ENCODE measurements around the gene ZBTB4. TPM values are rescaled to one million over a fixed set of nuclear protein-coding genes. Genes with fewer than 3 reads are reported as not detected.

ZBTB4 gene
- total RNA-seq, 3 donors from 2014 or later (not counting 1 experiment from before 2014, with no cell fraction given): 64.0 to 72.5 (median 68.4) TPM

DNA sequence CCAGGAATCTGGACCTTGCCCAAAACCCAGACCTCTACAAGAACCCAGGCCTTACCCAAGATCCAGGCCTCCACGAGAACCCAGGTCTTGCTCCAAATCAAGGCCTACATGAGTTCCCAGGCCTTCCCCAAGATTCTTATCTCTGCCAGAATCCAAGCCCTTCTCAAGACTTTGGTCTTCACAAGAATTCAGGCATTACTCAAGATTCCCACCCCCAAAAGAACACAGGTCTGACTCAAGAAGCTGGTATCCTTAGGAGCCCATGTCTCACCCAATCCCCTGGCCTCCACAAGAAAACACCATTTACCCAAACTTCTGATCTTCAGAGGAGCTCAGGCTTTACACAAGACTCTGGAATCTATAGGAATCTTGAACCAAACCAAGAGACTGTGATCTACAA, 48.2 kb downstream of the ZBTB4 start:
- intact Hi-C loops (cut with micrococcal nuclease): no loop called here
- no peak overlapping the region for H3K4me3 ChIP-seq (ENCODE audit: low read length)
- no peak overlapping the region for H3K27ac ChIP-seq (ENCODE audit: low read length)
- no peak for TF ChIP-seq CTCF (IDR thresholded peaks at IDR 0.05)
- Mint-ChIP-seq H3K9me3 (no peaks in the 10 kb centered on the region), H3K4me1 (peaks cover 7 to 12% of the 10 kb centered on the region in 2 donors), H3K4me3 (no peak overlapping the region), H3K27ac (no peak overlapping the region), H3K27me3 (ENCODE audit: low read depth in 2 of 2) (no peaks in the 10 kb centered on the region), H3K36me3 (no peaks in the 10 kb centered on the region)
- H3K4me1 ChIP-seq (ENCODE audit: control insufficient read depth, insufficient read depth, low read length): peaks cover 13% of the 10 kb centered on the region
- no peaks in the 10 kb centered on the region for H3K36me3 ChIP-seq (ENCODE audit: control insufficient read depth, insufficient read depth, low read length)
- ATAC-seq (no peak), DNase-seq (no peak)
- H3K9me3 ChIP-seq (ENCODE audit: control insufficient read depth, insufficient read depth, low read length): no peaks in the 10 kb centered on the region
- 83% methylated on average over 1 of the region's 1 CpG for WGBS (ENCODE audit: insufficient coverage)
- no peaks in the 10 kb centered on the region for H3K27me3 ChIP-seq (ENCODE audit: control insufficient read depth, insufficient read depth, low read length)

DNA sequence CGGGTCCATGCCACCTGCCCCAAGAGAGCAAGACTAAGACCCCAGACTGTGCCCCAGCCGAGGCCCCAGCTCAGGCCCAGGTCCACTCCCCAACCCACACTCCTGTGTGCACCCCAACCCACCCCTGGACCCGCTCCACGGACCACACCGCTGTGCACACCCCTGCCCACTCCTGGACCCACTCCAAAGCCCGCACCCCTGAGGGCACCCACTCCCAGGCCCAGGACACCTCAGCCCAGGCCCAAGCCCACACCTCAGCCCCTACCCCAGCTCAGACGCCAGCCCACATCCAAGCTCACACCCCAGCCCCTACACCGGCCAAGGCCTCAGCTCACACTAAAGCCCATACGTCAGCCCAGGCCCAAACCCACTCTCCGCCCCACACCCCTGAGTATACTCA, 49.7 kb downstream of the ZBTB4 start:
- H3K9me3 ChIP-seq (ENCODE audit: control insufficient read depth, insufficient read depth, low read length): no peaks in the 10 kb centered on the region
- no peaks in the 10 kb centered on the region for H3K36me3 ChIP-seq (ENCODE audit: control insufficient read depth, insufficient read depth, low read length)
- ATAC-seq (no peak), DNase-seq (no peak)
- H3K9me3 Mint-ChIP-seq: no peaks in the 10 kb centered on the region
- no peaks in the 10 kb centered on the region for H3K27me3 ChIP-seq (ENCODE audit: control insufficient read depth, insufficient read depth, low read length)
- H3K27ac ChIP-seq (ENCODE audit: low read length): no peak overlapping the region
- WGBS (ENCODE audit: insufficient coverage): 93% methylated on average over 10 of the region's 10 CpGs
- no peaks in the 10 kb centered on the region for H3K27me3 Mint-ChIP-seq (ENCODE audit: low read depth in 2 of 2)
- no peak for TF ChIP-seq CTCF (IDR thresholded peaks at IDR 0.05)
- no peak overlapping the region for H3K27ac Mint-ChIP-seq
- H3K4me3 ChIP-seq (ENCODE audit: low read length): no peak overlapping the region
- peaks cover 2% of the 10 kb centered on the region for H3K4me1 ChIP-seq (ENCODE audit: control insufficient read depth, insufficient read depth, low read length)
- no peaks in the 10 kb centered on the region for H3K4me1 Mint-ChIP-seq
- intact Hi-C loops (cut with micrococcal nuclease): no loop called here
- H3K4me3 Mint-ChIP-seq: no peak overlapping the region
- no peaks in the 10 kb centered on the region for H3K36me3 Mint-ChIP-seq

DNA sequence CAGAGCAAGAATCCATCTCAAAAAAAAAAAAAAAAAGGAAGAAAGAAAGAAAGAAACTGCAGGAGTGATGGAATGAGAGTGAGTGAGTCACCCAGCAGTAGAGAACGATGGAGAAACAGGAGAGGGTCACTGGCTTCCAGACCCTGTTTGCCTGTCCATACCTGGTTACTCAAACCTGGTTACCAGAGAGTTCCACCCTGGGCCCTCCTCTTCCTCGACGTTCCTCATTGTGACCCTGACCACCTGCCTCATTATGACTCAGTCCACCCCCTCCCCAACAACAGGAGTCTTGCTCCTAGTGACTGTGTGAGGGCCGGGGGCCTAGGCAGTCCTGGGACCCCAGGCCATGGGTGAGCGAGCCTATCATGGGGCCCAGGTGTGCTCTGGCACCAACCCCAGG, 50.9 kb downstream of the ZBTB4 start, which contains the start of gene SPEM3:
TSS of gene SPEM3 (plus strand) at position 301 of the 400 bp plus-strand sequence. CDS start at position 347, 46 bp downstream.
- intact Hi-C loops (cut with micrococcal nuclease): no loop called here
- Mint-ChIP-seq H3K9me3 (no peaks in the 10 kb centered on the region), H3K27me3 (ENCODE audit: low read depth in 2 of 2) (no peaks in the 10 kb centered on the region), H3K27ac (no peak within 1 kb of the TSS), H3K4me3 (no peak within 1 kb of the TSS), H3K4me1 (no peaks in the 10 kb centered on the region), H3K36me3 (no peaks in the 10 kb centered on the region)
- Histone ChIP-seq H3K36me3 (ENCODE audit: control insufficient read depth, insufficient read depth, low read length) (no peaks in the 10 kb centered on the region), H3K27me3 (ENCODE audit: control insufficient read depth, insufficient read depth, low read length) (no peaks in the 10 kb centered on the region), H3K9me3 (ENCODE audit: control insufficient read depth, insufficient read depth, low read length) (no peaks in the 10 kb centered on the region), H3K4me1 (ENCODE audit: control insufficient read depth, insufficient read depth, low read length) (no peaks in the 10 kb centered on the region), H3K4me3 (ENCODE audit: low read length) (no peak within 1 kb of the TSS), H3K27ac (ENCODE audit: low read length) (no peak within 1 kb of the TSS)
- 81% methylated on average over 5 of the region's 5 CpGs for WGBS (ENCODE audit: insufficient coverage)
- no peak for ATAC-seq
- TF ChIP-seq CTCF (IDR thresholded peaks at IDR 0.05): no peak
- no peak for DNase-seq

GRCh38 chr17:7427549-7427948, 51.9 kb downstream of the ZBTB4 start:
- no peak overlapping the region for H3K4me3 Mint-ChIP-seq
- H3K4me3 ChIP-seq (ENCODE audit: low read length): no peak overlapping the region
- no peaks in the 10 kb centered on the region for H3K27me3 ChIP-seq (ENCODE audit: control insufficient read depth, insufficient read depth, low read length)
- no peaks in the 10 kb centered on the region for H3K4me1 ChIP-seq (ENCODE audit: control insufficient read depth, insufficient read depth, low read length)
- WGBS (ENCODE audit: insufficient coverage): 96% methylated on average over 7 of the region's 7 CpGs
- intact Hi-C loops (cut with micrococcal nuclease): no loop called here
- no peaks in the 10 kb centered on the region for H3K9me3 ChIP-seq (ENCODE audit: control insufficient read depth, insufficient read depth, low read length)
- H3K27ac ChIP-seq (ENCODE audit: low read length): no peak overlapping the region
- ATAC-seq: no peak
- TF ChIP-seq CTCF (IDR thresholded peaks at IDR 0.05): no peak
- no peak overlapping the region for H3K27ac Mint-ChIP-seq
- H3K4me1 Mint-ChIP-seq: no peaks in the 10 kb centered on the region
- no peaks in the 10 kb centered on the region for H3K36me3 Mint-ChIP-seq
- no peak for DNase-seq
- H3K9me3 Mint-ChIP-seq: no peaks in the 10 kb centered on the region
- H3K27me3 Mint-ChIP-seq (ENCODE audit: low read depth in 2 of 2): no peaks in the 10 kb centered on the region
- no peaks in the 10 kb centered on the region for H3K36me3 ChIP-seq (ENCODE audit: control insufficient read depth, insufficient read depth, low read length)
